Measurements from ENCODE around the gene B3GALT4.

- no peak for TF ChIP-seq CTCF (IDR thresholded peaks at IDR 0.05 in 2 of 3, conservative IDR thresholded peaks at IDR 0.05 in 1 of 3; ENCODE audit: borderline replicate concordance in 1 of 3, insufficient read depth in 1 of 3, low read depth in 2 of 3, low read length in 2 of 3)
- TF ChIP-seq SIN3A (IDR thresholded peaks at IDR 0.05; ENCODE audit: low read depth) = no peak
- no peak for TF ChIP-seq POLR2AphosphoS5 (IDR thresholded peaks at IDR 0.05; ENCODE audit: low read depth, low read length)
- no peak for TF ChIP-seq ATF3 (IDR thresholded peaks at IDR 0.05)
- TF ChIP-seq POLR2A (IDR thresholded peaks at IDR 0.05; ENCODE audit: borderline replicate concordance, extremely low read depth, insufficient read depth, insufficient read length) = no peak
- TF ChIP-seq CEBPB (IDR thresholded peaks at IDR 0.05; ENCODE audit: low read depth) = no peak
- TF ChIP-seq EGR1 (IDR thresholded peaks at IDR 0.05; ENCODE audit: low read depth) = no peak
These were observed 13.5 kb downstream of the B3GALT4 start for GRCh38 chr6:33290459-33290858.

All from HCT116 (cell line).